GM18505 (cell line): Measurements from ENCODE around the gene AMPH.
"Not testable (repeated sequence)": the region's sequence is repeated elsewhere in the genome, so short reads cannot be mapped to it uniquely, and the experiment has no call there.

Experiments
- ATAC-seq: cut with Tn5 transposase; IDR thresholded peaks from one replicate; pipeline ENCODE4 v1.9.1; 2021; ENCODE audit not compliant: unreplicated experiment
- POLR2A ChIP-seq: IDR thresholded peaks from 4 replicates; pipeline ENCODE4 v1.6.1; 2011; ENCODE audit warnings: borderline replicate concordance; ENCODE audit not compliant: insufficient read depth, insufficient read length; ENCODE audit errors: extremely low read depth

Gene AMPH

GRCh38 chr7:38409531-38409930, 221.6 kb downstream of the AMPH start:
- no peak for ATAC-seq
- no peak for TF ChIP-seq POLR2A

GRCh38 chr7:38398725-38399321, 232.3 kb downstream of the AMPH start:
- TF ChIP-seq POLR2A, result no peak
- peak; percentile 50 for ATAC-seq

- ATAC-seq, result no peak
- TF ChIP-seq POLR2A, result no peak
These were observed 234.3 kb downstream of the AMPH start for GRCh38 chr7:38396852-38397251.

- ATAC-seq, result not testable (repeated sequence)
These were observed 235.1 kb downstream of the AMPH start for GRCh38 chr7:38395921-38396552.

GRCh38 chr7:38394660-38395059, 236.5 kb downstream of the AMPH start:
- ATAC-seq, result no peak
- no peak for TF ChIP-seq POLR2A

GRCh38 chr7:38393874-38394273, 237.3 kb downstream of the AMPH start:
- TF ChIP-seq POLR2A, result no peak
- no peak for ATAC-seq

GRCh38 chr7:38391751-38392150, 239.4 kb downstream of the AMPH start:
- TF ChIP-seq POLR2A, result no peak
- ATAC-seq, result no peak

GRCh38 chr7:38385682-38386081, 245.5 kb downstream of the AMPH start:
- TF ChIP-seq POLR2A, result no peak
- ATAC-seq, result no peak

- ATAC-seq, result no peak
- TF ChIP-seq POLR2A, result no peak
These were observed 247.9 kb downstream of the AMPH start for GRCh38 chr7:38383281-38383680.

GRCh38 chr7:38382684-38383083, 248.5 kb downstream of the AMPH start:
- TF ChIP-seq POLR2A, result no peak
- no peak for ATAC-seq

GRCh38 chr7:38375453-38375852, 255.7 kb downstream of the AMPH start:
- no peak for ATAC-seq
- TF ChIP-seq POLR2A, result no peak

- ATAC-seq, result no peak
- TF ChIP-seq POLR2A, result no peak
These were observed 256.7 kb downstream of the AMPH start for GRCh38 chr7:38374507-38374906.

GRCh38 chr7:38373155-38373554, 258.0 kb downstream of the AMPH start:
- no peak for TF ChIP-seq POLR2A
- no peak for ATAC-seq

GRCh38 chr7:38372290-38372689, 258.9 kb downstream of the AMPH start:
- no peak for ATAC-seq
- TF ChIP-seq POLR2A, result no peak

- TF ChIP-seq POLR2A, result no peak
- peak; percentile 72 for ATAC-seq
These were observed 261.2 kb downstream of the AMPH start for GRCh38 chr7:38369816-38370493.

GRCh38 chr7:38368191-38368605, 263.0 kb downstream of the AMPH start:
- ATAC-seq, result no peak
- no peak for TF ChIP-seq POLR2A
